Measurements from ENCODE around the gene UTS2R. TPM values are rescaled to one million over a fixed set of nuclear protein-coding genes. Genes with fewer than 3 reads are reported as not detected.
"Not testable (repeated sequence)": the region's sequence is repeated elsewhere in the genome, so short reads cannot be mapped to it uniquely, and the experiment has no call there.

UTS2R gene
- total RNA-seq, 1 donor from 2014 or later = not detected

- TF ChIP-seq, protein P1, sequence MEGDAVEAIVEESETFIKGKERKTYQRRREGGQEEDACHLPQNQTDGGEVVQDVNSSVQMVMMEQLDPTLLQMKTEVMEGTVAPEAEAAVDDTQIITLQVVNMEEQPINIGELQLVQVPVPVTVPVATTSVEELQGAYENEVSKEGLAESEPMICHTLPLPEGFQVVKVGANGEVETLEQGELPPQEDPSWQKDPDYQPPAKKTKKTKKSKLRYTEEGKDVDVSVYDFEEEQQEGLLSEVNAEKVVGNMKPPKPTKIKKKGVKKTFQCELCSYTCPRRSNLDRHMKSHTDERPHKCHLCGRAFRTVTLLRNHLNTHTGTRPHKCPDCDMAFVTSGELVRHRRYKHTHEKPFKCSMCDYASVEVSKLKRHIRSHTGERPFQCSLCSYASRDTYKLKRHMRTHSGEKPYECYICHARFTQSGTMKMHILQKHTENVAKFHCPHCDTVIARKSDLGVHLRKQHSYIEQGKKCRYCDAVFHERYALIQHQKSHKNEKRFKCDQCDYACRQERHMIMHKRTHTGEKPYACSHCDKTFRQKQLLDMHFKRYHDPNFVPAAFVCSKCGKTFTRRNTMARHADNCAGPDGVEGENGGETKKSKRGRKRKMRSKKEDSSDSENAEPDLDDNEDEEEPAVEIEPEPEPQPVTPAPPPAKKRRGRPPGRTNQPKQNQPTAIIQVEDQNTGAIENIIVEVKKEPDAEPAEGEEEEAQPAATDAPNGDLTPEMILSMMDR (IDR thresholded peaks at IDR 0.05) = no peak
- DNase-seq (ENCODE audit: extremely low spot score, unreplicated experiment) = no peak
- H3K9me3 Mint-ChIP-seq (ENCODE audit: unreplicated experiment) = no peaks in the 10 kb centered on the region
- no peak overlapping the region for H3K4me3 Mint-ChIP-seq (ENCODE audit: unreplicated experiment)
- H3K27me3 Mint-ChIP-seq (ENCODE audit: unreplicated experiment) = peaks cover 15% of the 10 kb centered on the region
- no peak overlapping the region for H3K27ac Mint-ChIP-seq (ENCODE audit: unreplicated experiment)
- no peaks in the 10 kb centered on the region for H3K36me3 Mint-ChIP-seq (ENCODE audit: unreplicated experiment)
- H3K4me1 Mint-ChIP-seq (ENCODE audit: unreplicated experiment) = peaks cover 7% of the 10 kb centered on the region
Observed at GRCh38 chr17:82380860-82381702, 9.5 kb downstream of the UTS2R start.

DNA sequence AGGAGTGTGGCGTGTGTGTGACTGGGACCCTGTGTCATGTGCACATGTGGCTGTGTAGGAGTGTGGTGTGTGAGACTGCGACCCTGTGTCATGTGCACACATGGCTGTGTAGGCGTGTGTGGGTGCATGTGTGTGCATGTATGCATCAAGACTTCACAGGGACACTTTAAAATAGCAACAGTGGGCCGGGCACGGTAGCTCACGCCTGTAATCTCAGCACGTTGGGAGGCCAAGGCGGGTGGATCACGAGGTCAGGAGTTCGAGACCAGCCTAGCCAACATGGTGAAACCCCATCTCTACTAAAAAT is 10.1 kb downstream of the UTS2R start:
- not testable (repeated sequence) for DNase-seq (ENCODE audit: extremely low spot score, unreplicated experiment); H3K36me3 Mint-ChIP-seq (ENCODE audit: unreplicated experiment)
- H3K27me3 Mint-ChIP-seq (ENCODE audit: unreplicated experiment) = peaks cover 15% of the 10 kb centered on the region

GRCh38 chr17:82382220-82382932 is 10.8 kb downstream of the UTS2R start:
- H3K4me1 Mint-ChIP-seq (ENCODE audit: unreplicated experiment); H3K36me3 Mint-ChIP-seq (ENCODE audit: unreplicated experiment); H3K9me3 Mint-ChIP-seq (ENCODE audit: unreplicated experiment); H3K27ac Mint-ChIP-seq (ENCODE audit: unreplicated experiment); H3K4me3 Mint-ChIP-seq (ENCODE audit: unreplicated experiment); DNase-seq (ENCODE audit: extremely low spot score, unreplicated experiment): not testable (repeated sequence)
- peaks cover 13% of the 10 kb centered on the region for H3K27me3 Mint-ChIP-seq (ENCODE audit: unreplicated experiment)

More for the DNA sequence above, 10.1 kb downstream of the UTS2R start:
- not testable (repeated sequence) for H3K4me3 Mint-ChIP-seq (ENCODE audit: unreplicated experiment); H3K27ac Mint-ChIP-seq (ENCODE audit: unreplicated experiment); H3K4me1 Mint-ChIP-seq (ENCODE audit: unreplicated experiment); H3K9me3 Mint-ChIP-seq (ENCODE audit: unreplicated experiment)

DNA sequence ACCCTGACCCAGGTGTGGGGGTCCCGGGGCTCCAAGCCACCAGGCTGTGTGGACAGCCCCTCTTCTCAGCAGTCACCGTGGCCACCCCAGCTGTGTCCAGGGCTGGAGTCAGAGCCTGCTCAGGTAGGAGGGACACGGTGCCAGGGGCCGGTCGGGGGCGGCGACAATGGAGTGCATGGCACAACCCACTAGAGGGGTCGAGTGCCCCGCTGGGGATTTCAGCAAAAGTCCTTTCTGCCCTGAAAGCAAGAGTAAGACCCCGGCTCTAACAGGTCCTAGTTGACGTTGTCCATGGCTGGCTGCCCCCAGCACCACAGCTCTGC is 11.3 kb downstream of the UTS2R start:
- Mint-ChIP-seq H3K36me3 (ENCODE audit: unreplicated experiment) (no peaks in the 10 kb centered on the region), H3K27ac (ENCODE audit: unreplicated experiment) (no peak overlapping the region), H3K4me1 (ENCODE audit: unreplicated experiment) (peaks cover 9% of the 10 kb centered on the region), H3K9me3 (ENCODE audit: unreplicated experiment) (no peaks in the 10 kb centered on the region), H3K27me3 (ENCODE audit: unreplicated experiment) (peaks cover 18% of the 10 kb centered on the region), H3K4me3 (ENCODE audit: unreplicated experiment) (no peak overlapping the region)
- DNase-seq (ENCODE audit: extremely low spot score, unreplicated experiment) = no peak
- TF ChIP-seq, protein P1 (IDR thresholded peaks at IDR 0.05) = no peak

GRCh38 chr17:82383411-82383810 is 11.8 kb downstream of the UTS2R start:
- no peak for DNase-seq (ENCODE audit: extremely low spot score, unreplicated experiment)
- H3K4me3 Mint-ChIP-seq (ENCODE audit: unreplicated experiment) = no peak overlapping the region

More at GRCh38 chr17:82383411-82383810, 11.8 kb downstream of the UTS2R start:
- no peaks in the 10 kb centered on the region for H3K36me3 Mint-ChIP-seq (ENCODE audit: unreplicated experiment)
- peaks cover 9% of the 10 kb centered on the region for H3K4me1 Mint-ChIP-seq (ENCODE audit: unreplicated experiment)
- no peak overlapping the region for H3K27ac Mint-ChIP-seq (ENCODE audit: unreplicated experiment)
- H3K9me3 Mint-ChIP-seq (ENCODE audit: unreplicated experiment) = no peaks in the 10 kb centered on the region
- TF ChIP-seq, protein P1 (IDR thresholded peaks at IDR 0.05) = no peak
- H3K27me3 Mint-ChIP-seq (ENCODE audit: unreplicated experiment) = peaks cover 18% of the 10 kb centered on the region

All from osteocyte (in vitro differentiated cells).